ENCODE measurements around the gene TCEAL5.
"Not testable (repeated sequence)": the region's sequence is repeated elsewhere in the genome, so short reads cannot be mapped to it uniquely, and the experiment has no call there.

The TCEAL5 gene

DNA sequence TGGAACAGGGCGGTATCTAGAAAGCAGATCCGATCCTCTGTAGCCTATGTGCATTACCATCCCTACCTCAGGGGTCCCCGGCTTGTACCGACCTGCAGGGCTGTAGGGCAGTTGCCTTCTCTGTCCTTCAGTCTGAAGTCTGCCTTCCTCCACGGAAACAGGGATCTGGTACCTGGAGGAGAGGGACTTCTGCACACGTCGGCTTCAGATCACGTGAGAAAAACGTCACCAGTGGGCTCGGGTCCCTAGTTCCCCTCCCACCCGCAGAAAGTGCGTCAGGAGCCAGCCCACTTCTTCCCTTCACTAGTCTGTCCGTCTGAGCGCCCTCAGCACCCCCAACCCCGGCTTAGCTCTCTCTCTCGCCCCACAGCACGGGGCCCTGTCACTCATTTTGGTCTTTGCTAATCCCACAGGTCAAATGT is at the start of gene TCEAL5:
Gene TCEAL5 (minus strand): TSS at position 170 of the 422 bp plus-strand sequence. CDS start 2,187 bp downstream, outside the sequence.
- TF ChIP-seq ZFX (IDR thresholded peaks at IDR 0.05; ENCODE audit: borderline replicate concordance) = no peak
- TF ChIP-seq, protein P1, sequence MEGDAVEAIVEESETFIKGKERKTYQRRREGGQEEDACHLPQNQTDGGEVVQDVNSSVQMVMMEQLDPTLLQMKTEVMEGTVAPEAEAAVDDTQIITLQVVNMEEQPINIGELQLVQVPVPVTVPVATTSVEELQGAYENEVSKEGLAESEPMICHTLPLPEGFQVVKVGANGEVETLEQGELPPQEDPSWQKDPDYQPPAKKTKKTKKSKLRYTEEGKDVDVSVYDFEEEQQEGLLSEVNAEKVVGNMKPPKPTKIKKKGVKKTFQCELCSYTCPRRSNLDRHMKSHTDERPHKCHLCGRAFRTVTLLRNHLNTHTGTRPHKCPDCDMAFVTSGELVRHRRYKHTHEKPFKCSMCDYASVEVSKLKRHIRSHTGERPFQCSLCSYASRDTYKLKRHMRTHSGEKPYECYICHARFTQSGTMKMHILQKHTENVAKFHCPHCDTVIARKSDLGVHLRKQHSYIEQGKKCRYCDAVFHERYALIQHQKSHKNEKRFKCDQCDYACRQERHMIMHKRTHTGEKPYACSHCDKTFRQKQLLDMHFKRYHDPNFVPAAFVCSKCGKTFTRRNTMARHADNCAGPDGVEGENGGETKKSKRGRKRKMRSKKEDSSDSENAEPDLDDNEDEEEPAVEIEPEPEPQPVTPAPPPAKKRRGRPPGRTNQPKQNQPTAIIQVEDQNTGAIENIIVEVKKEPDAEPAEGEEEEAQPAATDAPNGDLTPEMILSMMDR (IDR thresholded peaks at IDR 0.05) = no peak

DNA sequence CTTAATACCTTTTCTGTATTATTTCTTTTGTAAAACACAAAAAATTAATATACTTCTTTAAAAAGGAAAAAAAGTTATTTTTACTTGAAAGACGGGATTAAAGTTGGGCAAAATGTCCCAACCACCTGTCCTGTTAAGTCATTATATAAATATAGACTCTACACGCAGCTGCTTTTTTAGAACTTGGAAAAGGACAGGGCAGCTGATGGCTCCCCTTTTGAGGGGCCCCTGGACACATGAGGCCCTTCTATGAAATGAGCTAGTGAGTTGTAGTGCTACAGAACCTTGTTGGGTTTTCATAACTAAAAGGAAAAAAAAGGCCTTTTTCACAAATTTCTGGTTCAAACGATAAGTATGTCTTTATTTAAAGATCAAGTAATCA is 34.8 kb upstream of the TCEAL5 start:
- H3K27ac ChIP-seq = no peak overlapping the region
- TF ChIP-seq, protein P1 (IDR thresholded peaks at IDR 0.05) = no peak
- no peak for TF ChIP-seq ZFX (IDR thresholded peaks at IDR 0.05; ENCODE audit: borderline replicate concordance)

More for the DNA sequence above, at the start of gene TCEAL5:
- no peak within 1 kb of the TSS for H3K27ac ChIP-seq

- TF ChIP-seq, protein P1 (IDR thresholded peaks at IDR 0.05) = no peak
- TF ChIP-seq ZFX (IDR thresholded peaks at IDR 0.05; ENCODE audit: borderline replicate concordance) = no peak
- no peak within 1 kb of the TSS for H3K27ac ChIP-seq
These were observed 34.2 kb upstream of the TCEAL5 start, which contains the start of gene BEX2 for GRCh38 chrX:103310555-103311398. BEX2 (minus strand) TSS chrX:103310990; CDS start chrX:103309976, 1,014 bp downstream.

GRCh38 chrX:103309860-103310554 is 33.5 kb upstream of the TCEAL5 start:
- TF ChIP-seq, protein P1 (IDR thresholded peaks at IDR 0.05) = no peak
- TF ChIP-seq ZFX (IDR thresholded peaks at IDR 0.05; ENCODE audit: borderline replicate concordance) = no peak
- H3K27ac ChIP-seq = no peak overlapping the region

DNA sequence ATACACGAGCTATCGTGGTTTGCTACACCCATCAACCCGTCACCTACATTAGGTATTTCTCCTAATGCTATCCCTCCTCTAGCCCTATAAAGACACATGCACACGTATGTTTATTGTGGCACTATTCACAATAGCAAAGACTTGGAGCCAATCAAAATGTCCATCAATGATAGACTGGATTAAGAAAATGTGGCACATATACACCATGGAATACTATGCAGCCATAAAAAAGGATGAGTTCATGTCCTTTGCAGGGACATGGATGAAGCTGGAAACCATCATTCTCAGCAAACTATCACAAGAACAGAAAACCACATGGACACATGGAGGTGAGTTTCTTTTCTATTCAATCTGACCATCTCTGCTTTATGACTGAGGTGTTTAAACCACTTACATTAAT is 29.1 kb upstream of the TCEAL5 start:
- H3K27ac ChIP-seq = not testable (repeated sequence)

DNA sequence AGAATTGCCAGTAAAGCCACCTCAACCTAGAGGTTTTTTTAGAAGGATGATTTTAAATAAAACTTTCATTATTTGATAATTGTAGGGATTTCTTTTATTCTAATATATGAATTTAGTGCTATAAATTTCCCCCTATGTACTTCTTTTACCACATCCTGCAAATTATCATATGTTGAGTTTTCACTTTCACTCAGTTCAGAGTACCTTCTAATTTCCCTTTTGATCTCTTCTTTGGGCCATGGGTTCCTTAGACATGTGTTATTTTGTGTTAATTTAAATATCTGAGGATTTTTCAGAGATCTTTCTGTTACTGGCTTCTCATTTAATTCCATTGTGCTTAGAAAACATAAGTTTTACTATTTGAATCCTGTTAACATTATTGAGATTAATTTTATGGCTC is 28.2 kb upstream of the TCEAL5 start:
- H3K27ac ChIP-seq = no peak overlapping the region
- no peak for TF ChIP-seq ZFX (IDR thresholded peaks at IDR 0.05; ENCODE audit: borderline replicate concordance)
- TF ChIP-seq, protein P1 (IDR thresholded peaks at IDR 0.05) = no peak

GRCh38 chrX:103293118-103293517 is 16.6 kb upstream of the TCEAL5 start:
- H3K27ac ChIP-seq = no peak overlapping the region
- TF ChIP-seq, protein P1 (IDR thresholded peaks at IDR 0.05) = no peak
- TF ChIP-seq ZFX (IDR thresholded peaks at IDR 0.05; ENCODE audit: borderline replicate concordance) = no peak
